H1 (cell line): Measurements from ENCODE around the gene ANKFY1. TPM values are rescaled to one million over a fixed set of nuclear protein-coding genes. Genes with fewer than 3 reads are reported as not detected.

Experiments
- CTCF ChIA-PET: fragments of 300-600 bp; sonication (Branson Sonifier 250); formaldehyde crosslinking; loops from one replicate; lab custom pipeline; 2021; ENCODE audit not compliant: partially characterized antibody; lab: Charles Lee
- POLR2A ChIA-PET: fragments of 300-600 bp; sonication (Branson Sonifier 250); formaldehyde crosslinking; loops from one replicate; lab custom pipeline; 2021; ENCODE audit warnings: inconsistent platforms; ENCODE audit not compliant: partially characterized antibody; lab: Charles Lee
- DNase-seq, 2 experiments: peaks; one replicate each; pipeline versions ENCODE4 v3.0.0 to v3.0.0-alpha.2; 2010 to 2022; ENCODE audit warnings: low spot score in 2 of 2, low read depth in 1 of 2, mixed read lengths in 1 of 2
- FAIRE-seq: peaks from 2 replicates; lab custom pipeline; 2011; peaks lifted over from hg19 to GRCh38; lab: Jason Lieb, UNC
- H2AFZ ChIP-seq: 2 replicates; pipeline ENCODE4 v1.8.1; 2012; ENCODE audit warnings: low read length, inconsistent platforms
- H2AK5ac ChIP-seq: 2 replicates; pipeline ENCODE4 v1.6.1; 2013; ENCODE audit warnings: low read depth, low read length
- H2BK120ac ChIP-seq: replicated peaks from 2 replicates; pipeline ENCODE3; 2013; ENCODE audit warnings: low read depth, low read length, inconsistent platforms
- H2BK12ac ChIP-seq: 2 replicates; pipeline ENCODE4 v1.6.1; 2013; ENCODE audit warnings: low read depth, low read length
- H2BK15ac ChIP-seq: 2 replicates; pipeline ENCODE4 v1.6.1; 2013; ENCODE audit warnings: low read length
- H2BK20ac ChIP-seq: 2 replicates; pipeline ENCODE4 v1.6.1; 2013; ENCODE audit warnings: low read length
- H2BK5ac ChIP-seq: 2 replicates; pipeline ENCODE4 v1.6.1; 2013; ENCODE audit warnings: low read depth, low read length
- H3K14ac ChIP-seq: 2 replicates; pipeline ENCODE4 v1.6.1; 2013; ENCODE audit warnings: inconsistent platforms; ENCODE audit not compliant: insufficient read length
- H3K18ac ChIP-seq: 2 replicates; pipeline ENCODE4 v1.6.1; 2013; ENCODE audit warnings: low read length; ENCODE audit errors: extremely low read depth
- H3K23ac ChIP-seq: 2 replicates; pipeline ENCODE4 v1.6.1; 2013; ENCODE audit warnings: inconsistent platforms; ENCODE audit not compliant: insufficient read length
- H3K23me2 ChIP-seq: 2 replicates; pipeline ENCODE4 v1.6.1; 2013; ENCODE audit warnings: low read depth, low read length
- H3K27ac ChIP-seq: 2 replicates; pipeline ENCODE4 v1.6.1; 2011; ENCODE audit warnings: low read depth, low read length, inconsistent platforms
- H3K27me3 ChIP-seq, 4 experiments: replicated peaks in 1 of 4; 1 replicate in 1 of 4; 2 replicates in 3 of 4; pipeline versions ENCODE4 v1.6.1 to v1.8.1; 2011 to 2013; ENCODE audit warnings: low read length in 3 of 4, mild to moderate bottlenecking in 3 of 4, inconsistent platforms in 2 of 4, mixed read lengths in 2 of 4, moderate library complexity in 1 of 4; ENCODE audit not compliant: control insufficient read depth in 3 of 4, insufficient read depth in 3 of 4; ENCODE audit errors: extremely low read depth in 1 of 4
- H3K36me3 ChIP-seq, 4 experiments: 2 replicates each; pipeline versions ENCODE4 v1.6.1 to v1.8.1; 2011 to 2013; ENCODE audit warnings: mild to moderate bottlenecking in 4 of 4, low read length in 3 of 4, moderate library complexity in 2 of 4, control low read depth in 1 of 4, inconsistent platforms in 1 of 4; ENCODE audit not compliant: insufficient read depth in 4 of 4, control insufficient read depth in 2 of 4
- H3K4ac ChIP-seq: replicated peaks from 2 replicates; pipeline ENCODE3; 2013; ENCODE audit warnings: low read length, low read depth, mixed read lengths, inconsistent platforms; ENCODE audit not compliant: insufficient read length
- H3K4me1 ChIP-seq, 4 experiments: replicated peaks in 1 of 4; 1 replicate in 1 of 4; 2 replicates in 3 of 4; pipeline versions ENCODE4 v1.6.1 to v1.8.1; 2011 to 2013; ENCODE audit warnings: low read length in 3 of 4, inconsistent platforms in 2 of 4, mixed read lengths in 1 of 4; ENCODE audit not compliant: insufficient read depth in 4 of 4, control insufficient read depth in 3 of 4
- H3K4me2 ChIP-seq, 2 experiments: 2 replicates each; pipeline versions ENCODE4 v1.6.1 to v1.8.1; 2011 to 2013; ENCODE audit warnings: low read depth in 2 of 2, low read length in 2 of 2, control low read depth in 1 of 2, inconsistent platforms in 1 of 2, mild to moderate bottlenecking in 1 of 2; ENCODE audit not compliant: insufficient read depth in 1 of 2
- H3K4me3 ChIP-seq, 4 experiments: fragments of 200-600, 300-600 bp in 1 of 4; sonication (generic), shearing (Covaris generic), sonication (Bioruptor Twin) in 1 of 4; 2 replicates each; pipeline versions ENCODE4 v1.5.1 to v1.8.1; 2011 to 2016; ENCODE audit warnings: low read length in 4 of 4, low read depth in 3 of 4, control low read depth in 2 of 4, inconsistent platforms in 2 of 4, mild to moderate bottlenecking in 2 of 4, mixed read lengths in 1 of 4, moderate library complexity in 1 of 4; ENCODE audit not compliant: insufficient read depth in 2 of 4; ENCODE audit errors: extremely low read depth in 1 of 4
- H3K56ac ChIP-seq: replicated peaks from 2 replicates; pipeline ENCODE3; 2013; ENCODE audit warnings: low read depth, mild to moderate bottlenecking, mixed read lengths, low read length, inconsistent platforms; ENCODE audit not compliant: insufficient read length
- H3K79me1 ChIP-seq: 2 replicates; pipeline ENCODE4 v1.6.1; 2013; ENCODE audit warnings: low read depth, low read length, control low read depth
- H3K79me2 ChIP-seq, 2 experiments: 2 replicates each; pipeline versions ENCODE4 v1.6.1 to v1.8.1; 2012 to 2013; ENCODE audit warnings: low read length in 2 of 2, mild to moderate bottlenecking in 2 of 2, inconsistent platforms in 1 of 2; ENCODE audit not compliant: insufficient read depth in 2 of 2, control insufficient read depth in 1 of 2
- H3K9ac ChIP-seq, 4 experiments: replicated peaks in 1 of 4; 1 replicate in 1 of 4; 2 replicates in 3 of 4; pipeline versions ENCODE4 v1.6.1 to v1.8.1; 2011 to 2013; ENCODE audit warnings: low read depth in 3 of 4, low read length in 3 of 4, control low read depth in 2 of 4, mild to moderate bottlenecking in 2 of 4, moderate library complexity in 2 of 4, inconsistent platforms in 1 of 4; ENCODE audit errors: extremely low read depth in 1 of 4
- H3K9me3 ChIP-seq, 2 experiments: 2 replicates each; pipeline versions ENCODE4 v1.6.1 to v1.8.1; 2012 to 2013; ENCODE audit warnings: mild to moderate bottlenecking in 2 of 2, moderate library complexity in 2 of 2, control low read depth in 1 of 2, inconsistent platforms in 1 of 2, low read depth in 1 of 2, low read length in 1 of 2, mixed read lengths in 1 of 2; ENCODE audit not compliant: insufficient read depth in 2 of 2
- H4K20me1 ChIP-seq, 2 experiments: replicated peaks in 1 of 2; 2 replicates each; pipeline versions ENCODE3 to v1.8.1; 2011 to 2013; ENCODE audit warnings: inconsistent platforms in 2 of 2, low read length in 2 of 2, mild to moderate bottlenecking in 1 of 2; ENCODE audit not compliant: insufficient read depth in 2 of 2, control insufficient read depth in 1 of 2
- H4K5ac ChIP-seq: 2 replicates; pipeline ENCODE4 v1.6.1; 2013; ENCODE audit warnings: low read length, low read depth, mixed read lengths, inconsistent platforms; ENCODE audit not compliant: insufficient read length
- H4K8ac ChIP-seq: 2 replicates; pipeline ENCODE4 v1.8.0; 2013; ENCODE audit warnings: mild to moderate bottlenecking, moderate library complexity, low read length, inconsistent platforms; ENCODE audit not compliant: insufficient read depth; ENCODE audit errors: extremely low read depth
- H4K91ac ChIP-seq: replicated peaks from 2 replicates; pipeline ENCODE3; 2013; ENCODE audit warnings: low read length, mixed read lengths, inconsistent platforms; ENCODE audit not compliant: insufficient read length
- ASH2L ChIP-seq: fragments of 200-600, 300-600 bp; sonication (generic); IDR thresholded peaks from one replicate; pipeline ENCODE4 v1.7.1; 2017; ENCODE audit warnings: low read length
- ATF2 ChIP-seq: IDR thresholded peaks from 2 replicates; pipeline ENCODE4 v1.6.1; 2012; ENCODE audit warnings: low read length, inconsistent platforms
- CEBPB ChIP-seq: IDR thresholded peaks from 2 replicates; pipeline ENCODE4 v1.6.1; 2012; ENCODE audit warnings: low read depth, low read length
- CREB1 ChIP-seq: IDR thresholded peaks from 2 replicates; pipeline ENCODE4 v1.6.1; 2012; ENCODE audit warnings: inconsistent platforms
- EGR1 ChIP-seq: IDR thresholded peaks from 2 replicates; pipeline ENCODE4 v1.6.1; 2011; ENCODE audit warnings: low read depth, low read length, borderline replicate concordance
- EZH2 ChIP-seq: fragments of 200-600 bp; sonication (generic); IDR thresholded peaks from 2 replicates; pipeline ENCODE4 v1.7.1; 2012; ENCODE audit warnings: low read depth, mild to moderate bottlenecking, moderate library complexity, low read length, inconsistent platforms; ENCODE audit not compliant: severe bottlenecking
- NANOG ChIP-seq: IDR thresholded peaks from 2 replicates; pipeline ENCODE4 v1.6.1; 2011; ENCODE audit warnings: low read length, low read depth, mild to moderate bottlenecking, inconsistent platforms; ENCODE audit not compliant: insufficient read depth, poor library complexity, severe bottlenecking
- PHF8 ChIP-seq: fragments of 200-600 bp; sonication (generic); conservative IDR thresholded peaks from 2 replicates; pipeline ENCODE4 v1.7.1; 2012; ENCODE audit warnings: low read depth, mild to moderate bottlenecking, inconsistent platforms, low read length, moderate library complexity
- RXRA ChIP-seq: IDR thresholded peaks from 2 replicates; pipeline ENCODE4 v1.6.1; 2011; ENCODE audit warnings: low read depth, mild to moderate bottlenecking, low read length, moderate library complexity; ENCODE audit not compliant: insufficient read depth
- SP2 ChIP-seq: IDR thresholded peaks from 2 replicates; pipeline ENCODE4 v1.6.1; 2012; ENCODE audit warnings: mild to moderate bottlenecking, low read length, inconsistent platforms
- YY1 ChIP-seq: IDR thresholded peaks from 2 replicates; pipeline ENCODE4 v1.6.1; 2011; ENCODE audit warnings: low read depth, mild to moderate bottlenecking, low read length
- WGBS, 2 experiments: shearing (Covaris generic) in 1 of 2; methylation state at CpG; one replicate each; pipeline versions ENCODE4 v1.1.6 to v1.1.7; 2013 to 2015; ENCODE audit warnings: low lambda C conversion rate in 2 of 2, mixed read lengths in 2 of 2, inconsistent platforms in 1 of 2, low coverage in 1 of 2, missing lambda C conversion rate in 1 of 2; ENCODE audit not compliant: insufficient replicate concordance in 2 of 2, insufficient coverage in 1 of 2, insufficient read length in 1 of 2; ENCODE audit errors: extremely low coverage in 1 of 2, missing lambda C conversion rate in 1 of 2; 5-methylcytosine and 5-hydroxymethylcytosine counted together
- polyA plus RNA-seq, 7 experiments: library from polyadenylated mRNA; depleted of rRNA in 3 of 7; stranded (reverse) in 5 of 7; unstranded in 2 of 7; fragments of >200 nt in 5 of 7; fragments of 200-250 nt in 2 of 7; gene quantifications; 1 replicate in 5 of 7; 2 replicates in 1 of 7; 4 replicates in 1 of 7; pipeline versions ENCODE4 v1.2.1 to v1.2.3, GENCODE V29; 2011 to 2013; ENCODE audit warnings: missing spikeins in 2 of 7, mixed read lengths in 2 of 7
- total RNA-seq: library from RNA; stranded (reverse); fragmentation: NEBNext Ultra II Directional; extraction: Animal tissue kit (Norgen Biotek cat#: 25700); gene quantifications from 2 replicates; pipeline ENCODE4 v1.2.1, GENCODE V29; 2021

ANKFY1 gene
- total and polyA plus RNA-seq, 2 of the 8 experiments (the other 6 are each of a cell fraction or from before 2014, with no cell fraction given): 28.3 to 45.3 TPM

GRCh38 chr17:4205917-4206316 is 57.9 kb downstream of the ANKFY1 start:
- TF ChIP-seq EZH2 (no peak), RXRA (no peak), NANOG (no peak), ASH2L (no peak), ATF2 (no peak), EGR1 (no peak), CEBPB (no peak), SP2 (no peak), CREB1 (no peak), PHF8 (no peak), YY1 (no peak)
- H2BK5ac ChIP-seq: no peak overlapping the region
- H4K8ac ChIP-seq: no peak overlapping the region
- H2BK15ac ChIP-seq: no peak overlapping the region
- FAIRE-seq: no peak
- no peak overlapping the region for H3K4ac ChIP-seq
- H2BK12ac ChIP-seq: no peak overlapping the region
- H2BK120ac ChIP-seq: no peak overlapping the region
- no peak for DNase-seq
- H3K9ac ChIP-seq: no peak overlapping the region
- no peaks in the 10 kb centered on the region for H3K79me1 ChIP-seq
- WGBS, 2 experiments: 65% methylated on average over 4 of the region's 4 CpGs; no CpG with 5 or more reads in 1 of the 2 experiments
- POLR2A ChIA-PET: interaction anchor here (0.6 kb wide), 1 partner anchor 57 kb away, joined by 3 read pairs; no protein-coding TSS in a partner anchor
- H3K4me2 ChIP-seq: no peak overlapping the region
- no peak overlapping the region for H3K56ac ChIP-seq
- no peak overlapping the region for H3K18ac ChIP-seq
- no peaks in the 10 kb centered on the region for H3K9me3 ChIP-seq
- H3K27me3 ChIP-seq: no peaks in the 10 kb centered on the region
- no peak overlapping the region for H4K91ac ChIP-seq
- H2AK5ac ChIP-seq: no peak overlapping the region
- H3K79me2 ChIP-seq: no peaks in the 10 kb centered on the region
- peaks cover 14 to 43% (median 33%) of the 10 kb centered on the region in 4 experiments for H3K36me3 ChIP-seq
- no peak overlapping the region for H2BK20ac ChIP-seq
- no peak overlapping the region for H3K4me3 ChIP-seq
- CTCF ChIA-PET: interaction anchor here (0.6 to 3.5 kb wide), 10 partner anchors 9 to 329 kb away, joined by 3 to 20 read pairs (median 4); no protein-coding TSS in a partner anchor
- no peak overlapping the region for H3K27ac ChIP-seq
- no peak overlapping the region for H3K23ac ChIP-seq
- H2AFZ ChIP-seq: no peak overlapping the region
- peaks cover 1 to 2% of the 10 kb centered on the region in 2 experiments for H4K20me1 ChIP-seq
- H3K14ac ChIP-seq: no peak overlapping the region
- H4K5ac ChIP-seq: no peak overlapping the region
- no peaks in the 10 kb centered on the region for H3K4me1 ChIP-seq
- no peaks in the 10 kb centered on the region for H3K23me2 ChIP-seq
